ENCODE data around the gene NTMT1.

NTMT1 gene

DNA sequence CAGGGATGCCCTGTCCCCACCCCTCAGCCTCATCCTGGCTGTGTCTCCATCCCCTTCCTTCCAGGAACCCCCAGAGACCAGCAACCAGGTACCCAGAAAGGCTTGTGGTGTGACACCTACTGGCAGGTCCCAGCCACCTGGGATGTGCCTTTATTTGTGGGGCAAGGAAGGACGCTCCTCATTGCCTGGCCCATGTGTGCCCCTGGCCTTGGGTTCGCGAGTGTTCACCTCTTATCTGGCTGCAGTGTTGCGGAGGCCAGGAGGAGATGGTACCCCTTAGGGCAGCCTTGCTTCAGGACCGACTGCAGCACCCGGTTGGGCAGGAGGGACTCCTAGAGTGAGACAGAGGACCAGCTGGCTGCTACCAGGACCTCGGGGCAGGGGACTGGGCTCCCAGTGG is 13.8 kb upstream of the NTMT1 start:
- no peak overlapping the region for H3K27ac ChIP-seq (replicated peaks)
- no peak for DNase-seq (ENCODE audit: low read depth in 1 of 2, low spot score in 1 of 2)
- no peaks in the 10 kb centered on the region for H3K27me3 ChIP-seq (ENCODE audit: insufficient read depth, poor library complexity, severe bottlenecking)
- TF ChIP-seq, protein P1, sequence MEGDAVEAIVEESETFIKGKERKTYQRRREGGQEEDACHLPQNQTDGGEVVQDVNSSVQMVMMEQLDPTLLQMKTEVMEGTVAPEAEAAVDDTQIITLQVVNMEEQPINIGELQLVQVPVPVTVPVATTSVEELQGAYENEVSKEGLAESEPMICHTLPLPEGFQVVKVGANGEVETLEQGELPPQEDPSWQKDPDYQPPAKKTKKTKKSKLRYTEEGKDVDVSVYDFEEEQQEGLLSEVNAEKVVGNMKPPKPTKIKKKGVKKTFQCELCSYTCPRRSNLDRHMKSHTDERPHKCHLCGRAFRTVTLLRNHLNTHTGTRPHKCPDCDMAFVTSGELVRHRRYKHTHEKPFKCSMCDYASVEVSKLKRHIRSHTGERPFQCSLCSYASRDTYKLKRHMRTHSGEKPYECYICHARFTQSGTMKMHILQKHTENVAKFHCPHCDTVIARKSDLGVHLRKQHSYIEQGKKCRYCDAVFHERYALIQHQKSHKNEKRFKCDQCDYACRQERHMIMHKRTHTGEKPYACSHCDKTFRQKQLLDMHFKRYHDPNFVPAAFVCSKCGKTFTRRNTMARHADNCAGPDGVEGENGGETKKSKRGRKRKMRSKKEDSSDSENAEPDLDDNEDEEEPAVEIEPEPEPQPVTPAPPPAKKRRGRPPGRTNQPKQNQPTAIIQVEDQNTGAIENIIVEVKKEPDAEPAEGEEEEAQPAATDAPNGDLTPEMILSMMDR (IDR thresholded peaks at IDR 0.05; ENCODE audit: insufficient read depth, low read length): no peak
- no peak for TF ChIP-seq GABPA (IDR thresholded peaks at IDR 0.05; ENCODE audit: low read depth)
- no peak for TF ChIP-seq POLR2AphosphoS5 (IDR thresholded peaks at IDR 0.05; ENCODE audit: low read depth)
- no peak for TF ChIP-seq REST (IDR thresholded peaks at IDR 0.05; ENCODE audit: insufficient replicate concordance, low read depth)
- no peak for TF ChIP-seq SPI1 (IDR thresholded peaks at IDR 0.05; ENCODE audit: borderline replicate concordance, low read depth)
- no peak overlapping the region for H3K4me3 ChIP-seq (replicated peaks; ENCODE audit: insufficient read depth, low read length)

- Histone ChIP-seq H3K27ac (replicated peaks) (no peak overlapping the region), H3K27me3 (ENCODE audit: insufficient read depth, poor library complexity, severe bottlenecking) (no peaks in the 10 kb centered on the region), H3K4me3 (replicated peaks; ENCODE audit: insufficient read depth, low read length) (no peak overlapping the region)
- no peak for DNase-seq (ENCODE audit: low read depth in 1 of 2, low spot score in 1 of 2)
- TF ChIP-seq, protein P1 (IDR thresholded peaks at IDR 0.05; ENCODE audit: insufficient read depth, low read length): no peak
- TF ChIP-seq REST (IDR thresholded peaks at IDR 0.05; ENCODE audit: insufficient replicate concordance, low read depth) (no peak), POLR2AphosphoS5 (IDR thresholded peaks at IDR 0.05; ENCODE audit: low read depth) (no peak), GABPA (IDR thresholded peaks at IDR 0.05; ENCODE audit: low read depth) (no peak), SPI1 (IDR thresholded peaks at IDR 0.05; ENCODE audit: borderline replicate concordance, low read depth) (no peak)
Observed at GRCh38 chr9:129612815-129613519, 13.0 kb upstream of the NTMT1 start.

GRCh38 chr9:129613520-129614175 is 12.3 kb upstream of the NTMT1 start:
- H3K27ac ChIP-seq (replicated peaks): no peak overlapping the region
- TF ChIP-seq SPI1 (IDR thresholded peaks at IDR 0.05; ENCODE audit: borderline replicate concordance, low read depth) (no peak), POLR2AphosphoS5 (IDR thresholded peaks at IDR 0.05; ENCODE audit: low read depth) (no peak), GABPA (IDR thresholded peaks at IDR 0.05; ENCODE audit: low read depth) (no peak), REST (IDR thresholded peaks at IDR 0.05; ENCODE audit: insufficient replicate concordance, low read depth) (no peak)
- TF ChIP-seq, protein P1 (IDR thresholded peaks at IDR 0.05; ENCODE audit: insufficient read depth, low read length): no peak

More at GRCh38 chr9:129613520-129614175, 12.3 kb upstream of the NTMT1 start:
- no peak overlapping the region for H3K4me3 ChIP-seq (replicated peaks; ENCODE audit: insufficient read depth, low read length)
- DNase-seq (ENCODE audit: low read depth in 1 of 2, low spot score in 1 of 2): no peak
- no peaks in the 10 kb centered on the region for H3K27me3 ChIP-seq (ENCODE audit: insufficient read depth, poor library complexity, severe bottlenecking)
